HG02678 (cell line): ENCODE results near the gene PRRT1B.

ENCODE experiments used
- ATAC-seq: cut with Tn5 transposase; IDR thresholded peaks from one replicate; pipeline ENCODE4 v1.9.1; 2021; ENCODE audit warnings: mild to moderate bottlenecking, moderate library complexity; ENCODE audit not compliant: unreplicated experiment

PRRT1B gene

DNA sequence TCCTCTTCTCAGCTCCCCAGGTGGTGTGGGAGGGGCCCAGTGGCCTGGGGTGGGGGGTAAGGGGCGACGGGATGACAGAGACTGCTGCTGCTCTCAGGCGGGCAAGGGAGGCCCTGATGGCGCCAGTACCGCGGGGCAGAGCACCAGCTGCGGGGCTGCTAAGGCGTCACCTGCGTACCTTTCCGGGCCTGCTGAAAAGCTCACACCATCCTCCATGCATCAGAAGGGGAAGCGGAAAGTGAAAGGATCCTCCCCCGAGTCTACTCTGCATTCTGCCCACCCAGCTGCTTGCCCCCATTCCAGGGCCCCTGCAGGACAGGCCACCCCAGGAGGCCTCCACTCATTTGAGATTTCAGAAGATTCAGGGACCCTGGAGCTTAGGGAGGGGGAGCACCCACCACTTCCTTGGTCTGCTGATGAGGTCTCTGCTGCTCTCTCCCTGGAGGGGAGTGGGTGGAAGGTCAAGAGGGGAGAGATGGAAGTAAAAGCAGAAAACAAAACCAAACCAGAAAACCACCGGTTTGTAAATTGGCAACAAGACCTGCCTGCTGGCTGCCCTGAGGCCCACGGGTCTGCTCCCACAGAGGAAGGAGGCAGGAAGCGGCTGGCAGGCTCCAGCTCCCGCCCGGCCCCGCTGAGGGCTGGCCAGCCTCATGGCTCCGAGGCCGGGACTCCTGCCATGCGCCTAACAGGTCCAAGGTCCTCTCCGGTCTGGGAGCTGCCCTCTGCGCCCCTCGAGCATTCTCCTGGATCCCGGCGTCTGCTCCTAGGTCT lies 33.6 kb downstream of the PRRT1B start:
- ATAC-seq, result peak; percentile 60

GRCh38 chr9:131579789-131580211 lies 34.5 kb downstream of the PRRT1B start:
- ATAC-seq, result no peak

DNA sequence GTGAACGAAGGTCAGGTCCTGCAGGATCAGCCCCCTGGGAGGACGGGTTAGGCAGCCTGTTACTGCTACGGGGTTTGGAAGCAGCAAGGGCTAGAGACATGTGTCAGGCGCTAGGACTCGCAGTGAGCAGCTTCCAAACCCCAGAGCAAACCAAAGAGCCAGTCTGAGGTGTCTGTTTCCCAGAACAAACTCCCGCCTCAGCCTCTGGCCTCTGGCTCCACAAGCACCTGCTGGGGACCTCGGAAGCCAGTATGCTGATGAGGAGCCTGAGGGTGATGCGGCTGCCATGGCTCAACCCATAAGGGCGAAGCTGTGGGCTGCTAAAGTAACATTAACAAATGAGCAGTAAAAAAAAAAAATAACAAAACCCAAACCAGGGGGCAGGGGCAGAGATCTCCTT lies 35.0 kb downstream of the PRRT1B start:
- ATAC-seq, result no peak

DNA sequence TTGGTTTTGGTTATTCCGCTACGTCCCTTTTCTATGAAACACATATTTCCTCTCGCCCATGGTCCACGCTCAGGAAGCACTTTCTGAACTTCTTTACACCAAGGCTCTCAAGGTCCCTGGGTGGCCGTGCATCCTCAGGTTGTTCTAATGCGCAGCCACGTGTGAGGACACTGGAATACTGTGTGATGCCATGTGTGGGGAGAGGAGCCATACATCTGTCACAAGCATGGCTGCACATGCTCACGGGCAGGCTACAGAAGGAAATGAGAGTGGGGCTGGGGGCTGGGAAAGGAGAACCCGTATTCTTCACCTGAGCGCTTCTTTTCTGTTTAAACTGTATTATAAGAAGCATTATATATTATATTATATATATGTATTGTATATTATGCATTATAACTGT lies 36.7 kb downstream of the PRRT1B start:
- ATAC-seq, result no peak

GRCh38 chr9:131582466-131583336 lies 37.4 kb downstream of the PRRT1B start:
- no peak for ATAC-seq

DNA sequence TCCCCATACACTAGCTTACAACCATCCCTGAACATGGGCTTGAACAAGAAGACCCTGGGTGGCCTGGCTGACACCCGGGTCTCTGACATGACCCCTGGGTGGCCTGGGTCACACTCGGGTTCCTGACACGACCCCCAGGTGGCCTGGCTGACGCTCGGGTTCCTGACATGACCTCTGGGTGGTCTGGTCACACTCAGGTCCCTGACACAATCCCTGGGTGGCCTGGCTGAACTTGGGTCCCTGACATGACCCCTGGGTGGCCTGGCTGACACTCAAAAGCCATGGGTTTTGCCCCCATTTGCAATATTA lies 38.0 kb downstream of the PRRT1B start:
- no peak for ATAC-seq

DNA sequence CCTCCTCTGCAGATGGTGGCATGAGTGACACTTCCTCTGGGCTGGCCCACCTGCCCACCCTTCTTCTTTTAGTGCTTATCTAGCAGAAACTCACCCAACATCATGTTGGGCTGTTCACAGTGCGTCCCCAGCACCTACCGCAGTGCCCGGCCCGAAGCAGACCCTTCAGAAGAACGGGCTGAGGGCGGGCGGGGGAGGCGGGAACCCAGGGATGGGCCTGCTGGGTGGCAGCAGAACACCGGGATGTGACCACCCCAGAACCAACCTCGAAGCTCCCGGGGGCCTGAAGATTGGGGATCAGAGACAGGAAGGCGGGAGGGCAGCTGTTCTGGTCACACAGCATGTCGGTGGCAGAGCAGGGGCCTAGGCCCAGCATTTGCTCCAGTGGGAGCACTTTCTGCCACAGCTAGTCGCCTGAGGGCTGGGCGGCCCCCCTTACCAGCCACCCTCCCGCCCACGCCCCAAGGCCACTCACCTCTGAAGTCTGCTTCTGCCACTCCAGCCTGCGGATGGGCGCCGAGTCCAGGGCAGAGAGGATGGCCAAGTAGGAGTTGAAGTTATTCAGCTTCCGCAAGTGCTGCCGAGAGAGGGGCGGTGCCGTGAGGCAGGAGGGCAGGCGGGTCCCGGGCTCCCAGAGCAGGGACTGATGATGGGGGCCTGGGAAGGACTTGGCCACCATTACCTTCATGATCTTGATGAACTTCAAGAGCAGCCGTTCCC lies 38.7 kb downstream of the PRRT1B start:
- no peak for ATAC-seq

- no peak for ATAC-seq
Measured at GRCh38 chr9:131584858-131585257, 39.5 kb downstream of the PRRT1B start.

- ATAC-seq, result no peak
Measured at GRCh38 chr9:131585375-131585774, 40.1 kb downstream of the PRRT1B start.

DNA sequence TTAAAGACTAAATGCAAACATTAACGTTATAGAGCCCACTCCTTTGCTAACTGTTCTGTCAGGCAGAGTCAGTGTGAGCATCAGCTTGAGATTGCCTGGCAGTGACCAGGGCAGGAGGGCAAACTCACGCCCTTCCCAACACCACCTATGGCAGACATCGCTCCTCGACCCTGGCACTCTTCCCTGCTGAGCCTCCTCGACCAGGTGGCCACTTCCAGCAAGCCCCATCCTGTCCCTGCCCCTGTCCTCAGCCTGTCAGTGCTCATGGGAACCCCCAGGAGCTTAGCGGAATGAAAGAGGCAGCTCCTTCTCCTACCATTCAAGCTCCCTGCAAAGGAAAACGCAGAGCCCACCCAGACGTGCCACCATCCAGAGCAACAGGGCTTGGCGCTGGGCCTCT lies 42.0 kb downstream of the PRRT1B start:
- no peak for ATAC-seq

- ATAC-seq, result no peak
Measured at GRCh38 chr9:131587906-131588305, 42.6 kb downstream of the PRRT1B start.

DNA sequence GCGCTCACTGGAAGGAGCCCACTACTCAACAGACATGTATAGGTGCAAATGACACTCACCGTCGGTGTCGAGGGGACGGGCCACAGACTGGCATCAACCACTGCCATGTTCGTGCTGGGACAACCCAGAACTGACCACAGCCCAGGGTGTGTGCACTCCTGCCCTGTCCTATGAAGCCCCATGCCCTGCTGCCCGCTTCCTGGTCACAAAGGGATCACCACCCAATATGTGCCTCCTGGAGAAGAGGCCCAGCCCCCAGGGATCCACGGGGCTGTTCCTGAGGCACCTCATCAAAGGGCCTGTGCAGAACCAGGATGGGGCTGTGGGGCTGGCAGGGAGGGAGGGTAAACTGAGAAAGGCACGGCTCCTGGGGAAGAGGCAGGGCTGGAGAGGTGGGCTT lies 43.1 kb downstream of the PRRT1B start:
- no peak for ATAC-seq

GRCh38 chr9:131589124-131589711 lies 43.9 kb downstream of the PRRT1B start:
- ATAC-seq, result no peak

- no peak for ATAC-seq
Measured at GRCh38 chr9:131589993-131590392, 44.7 kb downstream of the PRRT1B start.

GRCh38 chr9:131590449-131590848 lies 45.1 kb downstream of the PRRT1B start:
- no peak for ATAC-seq

GRCh38 chr9:131590907-131591844 lies 45.9 kb downstream of the PRRT1B start:
- peak; percentile 48 for ATAC-seq

GRCh38 chr9:131591845-131592208 lies 46.5 kb downstream of the PRRT1B start:
- ATAC-seq, result no peak

GRCh38 chr9:131593091-131593820 lies 47.9 kb downstream of the PRRT1B start:
- ATAC-seq, result no peak

DNA sequence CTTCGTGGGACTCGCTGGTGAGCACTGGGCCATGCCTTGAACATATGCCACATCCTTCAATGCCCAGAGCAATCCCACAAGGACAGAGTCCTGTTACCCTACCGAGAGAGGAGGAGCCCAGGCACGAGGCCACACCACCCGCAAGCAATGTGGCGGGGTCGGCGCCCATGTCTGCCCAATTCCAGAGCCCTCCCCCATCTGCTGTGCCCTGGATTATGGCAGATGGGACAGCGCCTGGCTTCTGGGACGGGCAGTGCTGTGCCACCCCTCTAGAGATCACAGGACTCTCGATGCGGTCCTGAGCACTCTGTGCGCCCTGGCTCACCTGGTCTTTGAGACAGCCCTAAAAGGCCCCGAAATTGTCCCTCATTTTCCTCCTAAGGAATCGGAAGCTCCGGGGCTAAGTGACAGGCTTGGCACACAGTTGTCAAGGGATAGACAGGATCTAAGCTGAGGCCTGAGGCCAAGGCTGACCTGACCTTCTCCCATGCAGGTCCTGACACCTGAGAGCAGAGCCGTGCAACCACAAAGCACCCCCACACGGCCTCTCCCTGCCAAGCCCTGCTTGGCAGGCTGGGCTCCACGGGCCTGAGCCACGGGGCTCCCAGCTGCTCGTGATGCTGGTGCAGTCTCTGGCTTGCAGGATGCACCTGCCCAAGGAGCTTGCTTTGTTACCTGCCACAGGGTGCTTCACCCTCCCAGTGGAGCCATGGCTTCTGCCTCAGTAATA lies 48.8 kb downstream of the PRRT1B start:
- ATAC-seq, result no peak
